SK-N-SH treated with all-trans-retinoic acid at 6 μM for 48 hours (cell line): ENCODE results near the gene STK35.

ENCODE experiments used
- ATAC-seq: fragments of 200-7000 bp; cut with Tn5 transposase; 3 replicates; pipeline ENCODE4 v1.9.1; 2020; ENCODE audit warnings: mild to moderate bottlenecking, moderate library complexity
- ARNTL ChIP-seq: fragments of 450-650 bp; formaldehyde crosslinking; IDR thresholded peaks from 2 replicates; pipeline ENCODE4 v1.5.0; 2020; ENCODE audit warnings: low read depth, mild to moderate bottlenecking, moderate library complexity, borderline replicate concordance
- BACH2 ChIP-seq: fragments of 250-450 bp; sonication (Bioruptor Pico); IDR thresholded peaks from 2 replicates; pipeline ENCODE4 v1.9.0; 2021; ENCODE audit warnings: mild to moderate bottlenecking, borderline replicate concordance
- CSDC2 ChIP-seq: fragments of 250-450 bp; sonication (Bioruptor Pico); IDR thresholded peaks from 2 replicates; pipeline ENCODE4 v1.5.0; 2020; ENCODE audit warnings: mild to moderate bottlenecking, moderate library complexity
- CSRNP3 ChIP-seq: fragments of 250-450 bp; sonication (Bioruptor Pico); IDR thresholded peaks from 2 replicates; pipeline ENCODE4 v1.5.1; 2021; ENCODE audit warnings: mild to moderate bottlenecking, moderate library complexity
- ESRRG ChIP-seq: fragments of 250-450 bp; sonication (Bioruptor Pico); IDR thresholded peaks from 2 replicates; pipeline ENCODE4 v1.6.1; 2021; ENCODE audit warnings: mild to moderate bottlenecking
- GLIS3 ChIP-seq: fragments of 250-450 bp; sonication (Bioruptor Pico); IDR thresholded peaks from 2 replicates; pipeline ENCODE4 v1.5.0; 2020; ENCODE audit warnings: mild to moderate bottlenecking, moderate library complexity
- ISL1 ChIP-seq: fragments of 250-450 bp; sonication (Bioruptor Pico); IDR thresholded peaks from 2 replicates; pipeline ENCODE4 v2.1.2; 2022; ENCODE audit warnings: mild to moderate bottlenecking, moderate library complexity
- OSR1 ChIP-seq: fragments of 250-450 bp; sonication (Bioruptor Pico); IDR thresholded peaks from 2 replicates; pipeline ENCODE4 v1.8.0; 2022; ENCODE audit warnings: moderate library complexity, mild to moderate bottlenecking, inconsistent platforms
- PPARA ChIP-seq: fragments of 250-450 bp; sonication (Bioruptor Pico); IDR thresholded peaks from 2 replicates; pipeline ENCODE4 v1.5.0; 2020; ENCODE audit warnings: mild to moderate bottlenecking, borderline replicate concordance
- RARB ChIP-seq: fragments of 250-450 bp; sonication (Bioruptor Pico); IDR thresholded peaks from 2 replicates; pipeline ENCODE4 v1.8.0; 2021; ENCODE audit warnings: mild to moderate bottlenecking, moderate library complexity
- SNAI2 ChIP-seq: fragments of 250-450 bp; sonication (Bioruptor Pico); IDR thresholded peaks from 2 replicates; pipeline ENCODE4 v1.5.0; 2020; ENCODE audit warnings: mild to moderate bottlenecking, moderate library complexity
- TCF4 ChIP-seq: fragments of 250-450 bp; sonication (Bioruptor Pico); IDR thresholded peaks from 2 replicates; pipeline ENCODE4 v1.8.0; 2021; ENCODE audit warnings: mild to moderate bottlenecking, moderate library complexity, borderline replicate concordance
- TOX ChIP-seq: fragments of 250-450 bp; sonication (Bioruptor Pico); IDR thresholded peaks from 2 replicates; pipeline ENCODE4 v1.8.0; 2021; ENCODE audit warnings: mild to moderate bottlenecking, moderate library complexity, borderline replicate concordance
- ZC3H10 ChIP-seq: fragments of 250-450 bp; sonication (Bioruptor Pico); IDR thresholded peaks from 2 replicates; pipeline ENCODE4 v1.5.1; 2021; ENCODE audit warnings: mild to moderate bottlenecking, moderate library complexity
- ZFP3 ChIP-seq: fragments of 250-450 bp; sonication (Bioruptor Pico); IDR thresholded peaks from 2 replicates; pipeline ENCODE4 v1.5.0; 2020; ENCODE audit warnings: mild to moderate bottlenecking, moderate library complexity
- ZFP30 ChIP-seq: fragments of 450-650 bp; formaldehyde crosslinking; IDR thresholded peaks from 2 replicates; pipeline ENCODE4 v1.5.0; 2022; ENCODE audit warnings: mild to moderate bottlenecking, moderate library complexity
- ZNF565 ChIP-seq: fragments of 450-650 bp; formaldehyde crosslinking; conservative IDR thresholded peaks from 2 replicates; pipeline ENCODE4 v1.5.0; 2020; ENCODE audit warnings: low read depth, mild to moderate bottlenecking, moderate library complexity
- ZNF70 ChIP-seq: fragments of 450-650 bp; formaldehyde crosslinking; IDR thresholded peaks from 2 replicates; pipeline ENCODE4 v1.5.0; 2020; ENCODE audit warnings: mild to moderate bottlenecking, moderate library complexity
- ZNF8 ChIP-seq: fragments of 450-650 bp; formaldehyde crosslinking; IDR thresholded peaks from 2 replicates; pipeline ENCODE4 v1.5.0; 2020; ENCODE audit warnings: mild to moderate bottlenecking, moderate library complexity
- TF ChIP-seq, protein P1 (sequence below): fragments of 250-450 bp; sonication (Bioruptor Pico); IDR thresholded peaks from 2 replicates; pipeline ENCODE4 v1.8.0; 2021; ENCODE audit warnings: low read depth, mild to moderate bottlenecking, moderate library complexity, borderline replicate concordance
- TF ChIP-seq, protein P2 (sequence below): fragments of 250-450 bp; sonication (Bioruptor Pico); IDR thresholded peaks from 2 replicates; pipeline ENCODE4 v1.5.1; 2020; ENCODE audit warnings: low read depth, mild to moderate bottlenecking, moderate library complexity
- TF ChIP-seq, protein P3 (sequence below): fragments of 250-450 bp; sonication (Bioruptor Pico); IDR thresholded peaks from 2 replicates; pipeline ENCODE4 v1.8.0; 2020; ENCODE audit warnings: mild to moderate bottlenecking, moderate library complexity, borderline replicate concordance

Gene STK35

DNA sequence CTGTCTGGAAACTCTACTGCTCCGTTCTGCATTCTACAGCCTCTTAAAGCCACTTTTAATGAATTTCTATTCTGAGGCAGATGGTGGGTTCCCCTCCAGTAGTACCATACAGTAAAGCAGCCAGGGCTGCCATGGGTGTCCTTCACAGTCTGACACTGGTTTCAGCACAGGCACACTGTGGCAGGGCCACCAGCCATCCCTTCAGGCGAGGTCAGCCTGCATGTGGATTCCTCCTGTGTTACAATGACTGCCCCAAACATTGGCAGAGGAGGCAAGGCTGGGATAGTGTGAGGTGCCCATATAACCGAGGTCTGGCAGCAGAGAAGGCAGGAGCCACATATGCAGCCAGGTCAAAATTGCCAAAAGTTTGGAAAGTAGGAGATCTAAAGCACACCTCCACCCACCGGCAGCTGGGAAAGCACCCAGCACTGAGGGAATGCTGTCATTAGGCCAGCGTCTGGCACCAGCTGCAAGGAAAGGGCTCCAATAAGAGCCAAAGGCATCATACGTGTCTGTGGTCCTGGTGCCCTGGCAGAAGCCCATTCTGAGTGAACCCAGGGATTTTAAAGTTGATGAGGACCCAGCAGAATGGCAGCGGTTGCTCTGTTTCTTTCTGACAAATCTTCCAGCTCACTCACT is 24.0 kb downstream of the STK35 start:
- no peak for ATAC-seq
- TF ChIP-seq ZNF70 (CRISPR knock-in tag) (no peak), CSRNP3 (CRISPR knock-in tag) (no peak), ARNTL (CRISPR knock-in tag) (no peak), ZNF8 (CRISPR knock-in tag) (no peak), TCF4 (CRISPR knock-in tag) (no peak), OSR1 (CRISPR knock-in tag) (no peak), ZFP3 (no peak), PPARA (CRISPR knock-in tag) (no peak), BACH2 (CRISPR knock-in tag) (no peak), GLIS3 (CRISPR knock-in tag) (no peak), ISL1 (CRISPR knock-in tag) (no peak), TOX (CRISPR knock-in tag) (no peak), ZNF565 (CRISPR knock-in tag) (no peak)
- TF ChIP-seq, protein P1, sequence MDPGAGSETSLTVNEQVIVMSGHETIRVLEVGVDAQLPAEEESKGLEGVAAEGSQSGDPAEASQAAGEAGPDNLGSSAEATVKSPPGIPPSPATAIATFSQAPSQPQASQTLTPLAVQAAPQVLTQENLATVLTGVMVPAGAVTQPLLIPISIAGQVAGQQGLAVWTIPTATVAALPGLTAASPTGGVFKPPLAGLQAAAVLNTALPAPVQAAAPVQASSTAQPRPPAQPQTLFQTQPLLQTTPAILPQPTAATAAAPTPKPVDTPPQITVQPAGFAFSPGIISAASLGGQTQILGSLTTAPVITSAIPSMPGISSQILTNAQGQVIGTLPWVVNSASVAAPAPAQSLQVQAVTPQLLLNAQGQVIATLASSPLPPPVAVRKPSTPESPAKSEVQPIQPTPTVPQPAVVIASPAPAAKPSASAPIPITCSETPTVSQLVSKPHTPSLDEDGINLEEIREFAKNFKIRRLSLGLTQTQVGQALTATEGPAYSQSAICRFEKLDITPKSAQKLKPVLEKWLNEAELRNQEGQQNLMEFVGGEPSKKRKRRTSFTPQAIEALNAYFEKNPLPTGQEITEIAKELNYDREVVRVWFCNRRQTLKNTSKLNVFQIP (CRISPR knock-in tag) = no peak
- TF ChIP-seq, protein P2, sequence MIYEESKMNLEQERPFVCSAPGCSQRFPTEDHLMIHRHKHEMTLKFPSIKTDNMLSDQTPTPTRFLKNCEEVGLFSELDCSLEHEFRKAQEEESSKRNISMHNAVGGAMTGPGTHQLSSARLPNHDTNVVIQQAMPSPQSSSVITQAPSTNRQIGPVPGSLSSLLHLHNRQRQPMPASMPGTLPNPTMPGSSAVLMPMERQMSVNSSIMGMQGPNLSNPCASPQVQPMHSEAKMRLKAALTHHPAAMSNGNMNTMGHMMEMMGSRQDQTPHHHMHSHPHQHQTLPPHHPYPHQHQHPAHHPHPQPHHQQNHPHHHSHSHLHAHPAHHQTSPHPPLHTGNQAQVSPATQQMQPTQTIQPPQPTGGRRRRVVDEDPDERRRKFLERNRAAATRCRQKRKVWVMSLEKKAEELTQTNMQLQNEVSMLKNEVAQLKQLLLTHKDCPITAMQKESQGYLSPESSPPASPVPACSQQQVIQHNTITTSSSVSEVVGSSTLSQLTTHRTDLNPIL (CRISPR knock-in tag) = no peak
- TF ChIP-seq, protein P3, sequence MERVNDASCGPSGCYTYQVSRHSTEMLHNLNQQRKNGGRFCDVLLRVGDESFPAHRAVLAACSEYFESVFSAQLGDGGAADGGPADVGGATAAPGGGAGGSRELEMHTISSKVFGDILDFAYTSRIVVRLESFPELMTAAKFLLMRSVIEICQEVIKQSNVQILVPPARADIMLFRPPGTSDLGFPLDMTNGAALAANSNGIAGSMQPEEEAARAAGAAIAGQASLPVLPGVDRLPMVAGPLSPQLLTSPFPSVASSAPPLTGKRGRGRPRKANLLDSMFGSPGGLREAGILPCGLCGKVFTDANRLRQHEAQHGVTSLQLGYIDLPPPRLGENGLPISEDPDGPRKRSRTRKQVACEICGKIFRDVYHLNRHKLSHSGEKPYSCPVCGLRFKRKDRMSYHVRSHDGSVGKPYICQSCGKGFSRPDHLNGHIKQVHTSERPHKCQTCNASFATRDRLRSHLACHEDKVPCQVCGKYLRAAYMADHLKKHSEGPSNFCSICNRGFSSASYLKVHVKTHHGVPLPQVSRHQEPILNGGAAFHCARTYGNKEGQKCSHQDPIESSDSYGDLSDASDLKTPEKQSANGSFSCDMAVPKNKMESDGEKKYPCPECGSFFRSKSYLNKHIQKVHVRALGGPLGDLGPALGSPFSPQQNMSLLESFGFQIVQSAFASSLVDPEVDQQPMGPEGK = no peak

DNA sequence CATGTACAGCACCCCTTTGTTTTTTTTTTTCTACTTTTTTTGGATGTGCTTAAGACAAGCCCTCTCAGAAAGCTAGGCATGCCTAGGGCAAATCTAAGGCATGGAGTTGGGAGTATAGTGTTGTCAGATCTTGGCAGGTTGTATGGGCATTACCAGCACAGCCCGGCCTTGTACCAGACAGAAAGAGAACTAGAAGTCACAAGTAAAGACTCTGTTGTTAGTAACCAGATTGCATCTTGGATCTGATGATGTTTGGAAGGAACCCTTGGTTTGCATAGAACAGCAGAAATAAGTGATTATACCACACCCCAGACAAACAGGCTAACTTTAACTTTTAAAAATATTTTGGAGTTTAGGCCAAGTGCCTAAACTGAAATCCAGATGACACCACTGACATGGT is 25.6 kb downstream of the STK35 start:
- ATAC-seq = no peak
- TF ChIP-seq ESRRG (CRISPR knock-in tag) (no peak), TCF4 (CRISPR knock-in tag) (no peak), CSDC2 (no peak), ISL1 (CRISPR knock-in tag) (no peak), BACH2 (CRISPR knock-in tag) (no peak), ZFP30 (CRISPR knock-in tag) (no peak), TOX (CRISPR knock-in tag) (no peak), PPARA (CRISPR knock-in tag) (no peak), ZNF8 (CRISPR knock-in tag) (no peak), ARNTL (CRISPR knock-in tag) (no peak), ZC3H10 (CRISPR knock-in tag) (no peak), RARB (CRISPR knock-in tag) (no peak), ZFP3 (no peak), SNAI2 (no peak), OSR1 (CRISPR knock-in tag) (no peak), ZNF70 (CRISPR knock-in tag) (no peak)
- TF ChIP-seq, protein P2 (CRISPR knock-in tag) = no peak
- TF ChIP-seq, protein P1 (CRISPR knock-in tag) = no peak
